H9 (cell line): ENCODE data around the gene BICD1. TPM values are rescaled to one million over a fixed set of nuclear protein-coding genes. Genes with fewer than 3 reads are reported as not detected.

Experiments
- DNase-seq: peaks from one replicate; pipeline ENCODE4 v3.0.0-alpha.2; 2017
- H2AFZ ChIP-seq: one replicate; pipeline ENCODE4 v1.6.1; 2013; ENCODE audit warnings: mild to moderate bottlenecking, low read length, control low read depth, moderate library complexity
- H2AK5ac ChIP-seq: 2 replicates; pipeline ENCODE4 v1.6.1; 2013; ENCODE audit warnings: low read length, control low read depth, mixed read lengths; ENCODE audit not compliant: insufficient read length
- H2BK120ac ChIP-seq: one replicate; pipeline ENCODE4 v1.6.1; 2013; ENCODE audit warnings: low read depth, mild to moderate bottlenecking, low read length, control low read depth, inconsistent platforms; ENCODE audit not compliant: poor library complexity, severe bottlenecking
- H2BK12ac ChIP-seq: 2 replicates; pipeline ENCODE4 v1.6.1; 2013; ENCODE audit warnings: low read length, control low read depth, mixed read lengths, low read depth; ENCODE audit not compliant: insufficient read length
- H2BK15ac ChIP-seq: 2 replicates; pipeline ENCODE4 v1.6.1; 2013; ENCODE audit warnings: low read depth, low read length, control low read depth
- H2BK20ac ChIP-seq: one replicate; pipeline ENCODE4 v1.6.1; 2013; ENCODE audit warnings: low read depth, mild to moderate bottlenecking, low read length, control low read depth, inconsistent platforms; ENCODE audit not compliant: poor library complexity, severe bottlenecking
- H2BK5ac ChIP-seq: 2 replicates; pipeline ENCODE4 v1.6.1; 2013; ENCODE audit warnings: low read length, control low read depth, mixed read lengths; ENCODE audit not compliant: insufficient read length
- H3K14ac ChIP-seq: 2 replicates; pipeline ENCODE4 v1.6.1; 2013; ENCODE audit warnings: low read length, control low read depth; ENCODE audit not compliant: insufficient read depth
- H3K18ac ChIP-seq: 2 replicates; pipeline ENCODE4 v1.6.1; 2013; ENCODE audit warnings: low read depth, mild to moderate bottlenecking, mixed read lengths, low read length, control low read depth; ENCODE audit not compliant: insufficient read length
- H3K23ac ChIP-seq: 2 replicates; pipeline ENCODE4 v1.6.1; 2013; ENCODE audit warnings: low read length, control low read depth, mixed read lengths, low read depth; ENCODE audit not compliant: insufficient read length
- H3K23me2 ChIP-seq: 2 replicates; pipeline ENCODE4 v1.6.1; 2013; ENCODE audit warnings: low read depth, mild to moderate bottlenecking, mixed read lengths, low read length, control low read depth; ENCODE audit not compliant: insufficient read length, poor library complexity, severe bottlenecking
- H3K27ac ChIP-seq: 2 replicates; pipeline ENCODE4 v1.5.1; 2013; ENCODE audit warnings: low read length, control low read depth, mixed read lengths, low read depth; ENCODE audit not compliant: insufficient read length
- H3K27me3 ChIP-seq: 2 replicates; pipeline ENCODE4 v1.6.1; 2013; ENCODE audit warnings: low read length, control low read depth, inconsistent platforms; ENCODE audit not compliant: insufficient read depth
- H3K4ac ChIP-seq: 2 replicates; pipeline ENCODE4 v1.6.1; 2013; ENCODE audit warnings: low read depth, mild to moderate bottlenecking, control low read depth, inconsistent platforms, low read length, moderate library complexity
- H3K4me1 ChIP-seq: 2 replicates; pipeline ENCODE4 v1.6.1; 2013; ENCODE audit warnings: low read length, control low read depth, inconsistent platforms; ENCODE audit not compliant: insufficient read depth
- H3K4me2 ChIP-seq: 2 replicates; pipeline ENCODE4 v1.6.1; 2013; ENCODE audit warnings: low read length, control low read depth, mixed read lengths; ENCODE audit not compliant: insufficient read length, insufficient read depth
- H3K56ac ChIP-seq: 2 replicates; pipeline ENCODE4 v1.6.1; 2013; ENCODE audit warnings: low read depth, mild to moderate bottlenecking, mixed read lengths, low read length, control low read depth; ENCODE audit not compliant: insufficient read length
- H3K79me1 ChIP-seq: 2 replicates; pipeline ENCODE4 v1.6.1; 2013; ENCODE audit warnings: low read depth, mild to moderate bottlenecking, moderate library complexity, low read length, control low read depth, inconsistent platforms; ENCODE audit not compliant: insufficient read depth, poor library complexity, severe bottlenecking
- H3K79me2 ChIP-seq: 2 replicates; pipeline ENCODE4 v1.6.1; 2013; ENCODE audit warnings: low read length, control low read depth, inconsistent platforms; ENCODE audit not compliant: insufficient read depth
- H3K9ac ChIP-seq: 2 replicates; pipeline ENCODE4 v1.6.1; 2013; ENCODE audit warnings: low read length, control low read depth, mixed read lengths; ENCODE audit not compliant: insufficient read length; ENCODE audit errors: extremely low read depth
- H3K9me3 ChIP-seq: one replicate; pipeline ENCODE4 v1.6.1; 2013; ENCODE audit warnings: low read depth, low read length, inconsistent platforms; ENCODE audit not compliant: control insufficient read depth
- H3T11ph ChIP-seq: one replicate; pipeline ENCODE4 v1.6.1; 2013; ENCODE audit warnings: mild to moderate bottlenecking, low read length, control low read depth, inconsistent platforms
- H4K20me1 ChIP-seq: one replicate; pipeline ENCODE4 v1.6.1; 2013; ENCODE audit not compliant: control insufficient read depth, insufficient read length, insufficient read depth
- H4K5ac ChIP-seq: 2 replicates; pipeline ENCODE4 v1.6.1; 2013; ENCODE audit warnings: low read depth, mild to moderate bottlenecking, mixed read lengths, low read length, control low read depth; ENCODE audit not compliant: insufficient read length
- H4K8ac ChIP-seq: replicated peaks from 2 replicates; pipeline ENCODE4 v1.6.1; 2013; ENCODE audit warnings: low read length, control low read depth, mixed read lengths, low read depth; ENCODE audit not compliant: insufficient read length
- H4K91ac ChIP-seq: 2 replicates; pipeline ENCODE4 v1.6.1; 2013; ENCODE audit warnings: low read depth, mild to moderate bottlenecking, moderate library complexity, mixed read lengths, low read length, control low read depth; ENCODE audit not compliant: insufficient read length
- H3K27ac Mint-ChIP-seq, 3 experiments: 2 replicates in 2 of 3; 3 replicates in 1 of 3; pipeline ENCODE4 v1.8.0; 2020 to 2021; ENCODE audit warnings: mixed read lengths in 3 of 3, mild to moderate bottlenecking in 1 of 3, moderate library complexity in 1 of 3
- H3K27me3 Mint-ChIP-seq: 2 replicates; pipeline ENCODE4 v1.8.0; 2021; ENCODE audit warnings: low read depth, mild to moderate bottlenecking, moderate library complexity, mixed read lengths
- H3K36me3 Mint-ChIP-seq, 3 experiments: 2 replicates in 2 of 3; 3 replicates in 1 of 3; pipeline ENCODE4 v1.8.0; 2020 to 2021; ENCODE audit warnings: low read depth in 3 of 3, mixed read lengths in 3 of 3; ENCODE audit not compliant: insufficient read depth in 1 of 3
- H3K4me1 Mint-ChIP-seq, 2 experiments: 2 replicates each; pipeline ENCODE4 v1.8.0; 2020; ENCODE audit warnings: mixed read lengths in 2 of 2
- H3K4me3 Mint-ChIP-seq, 2 experiments: 2 replicates in 1 of 2; 3 replicates in 1 of 2; pipeline ENCODE4 v1.8.0; 2020 to 2021; ENCODE audit warnings: mild to moderate bottlenecking in 2 of 2, mixed read lengths in 2 of 2, moderate library complexity in 1 of 2
- H3K9me3 Mint-ChIP-seq, 2 experiments: 2 replicates in 1 of 2; 3 replicates in 1 of 2; pipeline ENCODE4 v1.8.0; 2020; ENCODE audit warnings: mild to moderate bottlenecking in 2 of 2, mixed read lengths in 2 of 2, moderate library complexity in 1 of 2
- WGBS: extraction: QIAGEN DNeasy Blood & Tissue Kit; methylation state at CpG from one replicate; pipeline ENCODE4 v1.1.7; 2013; ENCODE audit warnings: missing lambda C conversion rate, low lambda C conversion rate, mixed read lengths; ENCODE audit not compliant: insufficient read length; ENCODE audit errors: extremely low coverage; 5-methylcytosine and 5-hydroxymethylcytosine counted together
- total RNA-seq: library from RNA; stranded (reverse); gene quantifications from 2 replicates; pipeline ENCODE4 v1.2.1, GENCODE V29; 2021
- TF ChIP-seq, protein P1 (sequence below): fragments of 200-600 bp; sonication (generic); conservative IDR thresholded peaks from 3 replicates; pipeline ENCODE4 v1.8.0; 2021; ENCODE audit warnings: antibody characterized with exemption, mild to moderate bottlenecking

BICD1 gene
- total RNA-seq, 1 experiment from 2014 or later: 134 TPM

DNA sequence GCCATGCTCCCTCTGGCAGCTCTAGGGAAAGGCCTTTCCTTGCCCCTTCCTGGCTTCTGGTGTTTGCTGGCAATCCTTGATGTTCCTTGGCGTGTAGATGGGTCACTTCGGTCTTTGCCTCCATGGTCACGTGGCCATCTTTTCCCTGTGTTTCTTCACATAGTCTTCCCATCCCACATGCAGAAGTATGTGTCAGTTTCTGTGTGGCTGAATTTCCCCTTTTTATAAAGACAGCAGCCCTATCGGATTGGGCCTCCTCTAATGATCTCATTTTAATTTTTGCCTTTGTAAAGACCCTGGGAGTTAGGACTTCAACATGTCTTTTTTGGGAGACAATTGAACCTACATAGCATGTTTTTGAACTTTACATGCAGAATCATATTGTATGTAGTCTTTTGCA is 185.5 kb downstream of the BICD1 start:
- Mint-ChIP-seq H3K9me3 (peaks cover 0 to 7% of the 10 kb centered on the region in 2 experiments; a peak in 2 of 5 replicates), H3K27ac (peak overlapping the region in 2 of 3 experiments; percentile 62 to 81; a peak in 4 of 7 replicates), H3K4me1 (peaks cover 13% of the 10 kb centered on the region in 2 experiments), H3K36me3 (peaks cover 6 to 30% (median 23%) of the 10 kb centered on the region in 3 experiments; a peak in 5 of 7 replicates), H3K4me3 (no peak overlapping the region), H3K27me3 (no peaks in the 10 kb centered on the region)
- TF ChIP-seq, protein P1, sequence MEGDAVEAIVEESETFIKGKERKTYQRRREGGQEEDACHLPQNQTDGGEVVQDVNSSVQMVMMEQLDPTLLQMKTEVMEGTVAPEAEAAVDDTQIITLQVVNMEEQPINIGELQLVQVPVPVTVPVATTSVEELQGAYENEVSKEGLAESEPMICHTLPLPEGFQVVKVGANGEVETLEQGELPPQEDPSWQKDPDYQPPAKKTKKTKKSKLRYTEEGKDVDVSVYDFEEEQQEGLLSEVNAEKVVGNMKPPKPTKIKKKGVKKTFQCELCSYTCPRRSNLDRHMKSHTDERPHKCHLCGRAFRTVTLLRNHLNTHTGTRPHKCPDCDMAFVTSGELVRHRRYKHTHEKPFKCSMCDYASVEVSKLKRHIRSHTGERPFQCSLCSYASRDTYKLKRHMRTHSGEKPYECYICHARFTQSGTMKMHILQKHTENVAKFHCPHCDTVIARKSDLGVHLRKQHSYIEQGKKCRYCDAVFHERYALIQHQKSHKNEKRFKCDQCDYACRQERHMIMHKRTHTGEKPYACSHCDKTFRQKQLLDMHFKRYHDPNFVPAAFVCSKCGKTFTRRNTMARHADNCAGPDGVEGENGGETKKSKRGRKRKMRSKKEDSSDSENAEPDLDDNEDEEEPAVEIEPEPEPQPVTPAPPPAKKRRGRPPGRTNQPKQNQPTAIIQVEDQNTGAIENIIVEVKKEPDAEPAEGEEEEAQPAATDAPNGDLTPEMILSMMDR: no peak
- no peak overlapping the region for H2BK5ac ChIP-seq
- H3K79me2 ChIP-seq: 0 out of 2 replicates have a peak, but pooled peaks cover 2% of the 10 kb centered on the region
- H4K20me1 ChIP-seq: no peaks in the 10 kb centered on the region
- no peak for DNase-seq
- H2AFZ ChIP-seq: no peak overlapping the region
- H3K4me2 ChIP-seq: no peak overlapping the region
- H3K56ac ChIP-seq: no peak overlapping the region
- no peak overlapping the region for H3K4ac ChIP-seq
- no peak overlapping the region for H4K5ac ChIP-seq
- no peak overlapping the region for H4K8ac ChIP-seq
- H3K18ac ChIP-seq: no peak overlapping the region
- H2AK5ac ChIP-seq: no peak overlapping the region
- no peaks in the 10 kb centered on the region for H3K9me3 ChIP-seq
- H3K23me2 ChIP-seq: no peaks in the 10 kb centered on the region
- no peak overlapping the region for H2BK12ac ChIP-seq
- H4K91ac ChIP-seq: no peak overlapping the region
- H3K4me1 ChIP-seq: peaks cover 6% of the 10 kb centered on the region; the same call in 1 of the 2 replicates
- no peak overlapping the region for H2BK20ac ChIP-seq
- H3K79me1 ChIP-seq: peaks cover 5% of the 10 kb centered on the region
- no peak overlapping the region for H3T11ph ChIP-seq
- H2BK120ac ChIP-seq: no peak overlapping the region
- H3K23ac ChIP-seq: no peak overlapping the region
- no peak overlapping the region for H3K9ac ChIP-seq
- H3K27ac ChIP-seq: no peak overlapping the region
- WGBS: no CpG with 5 or more reads among the region's 4 CpGs
- H3K14ac ChIP-seq: no peak overlapping the region
- H2BK15ac ChIP-seq: no peak overlapping the region
- no peaks in the 10 kb centered on the region for H3K27me3 ChIP-seq
